Measurements from ENCODE around the gene NTN1. TPM values are rescaled to one million over a fixed set of nuclear protein-coding genes. Genes with fewer than 3 reads are reported as not detected.
A peak's percentile ranks its signal among the peaks of the same experiment; 100 is the strongest.

NTN1 gene
- total RNA-seq, 1 donor from 2014 or later: 28.4 TPM

- intact Hi-C loops (cut with micrococcal nuclease): no loop called here
- ATAC-seq (no peak), DNase-seq (no peak)
Measured at GRCh38 chr17:9108146-9108545, 86.8 kb downstream of the NTN1 start.

- intact Hi-C loops (cut with micrococcal nuclease): no loop called here
- no peak for DNase-seq
- no peak for ATAC-seq
Measured at GRCh38 chr17:9109933-9110332, 88.6 kb downstream of the NTN1 start.

GRCh38 chr17:9110501-9110900 is 89.2 kb downstream of the NTN1 start:
- intact Hi-C loops (cut with micrococcal nuclease): no loop called here
- no peak for DNase-seq
- ATAC-seq: no peak

GRCh38 chr17:9115214-9116191 is 94.2 kb downstream of the NTN1 start:
- DNase-seq (peak; percentile 81), ATAC-seq (peak; percentile 93)
- intact Hi-C loops (cut with micrococcal nuclease): no loop called here

- intact Hi-C loops (cut with micrococcal nuclease): no loop called here
- DNase-seq: no peak
Measured at GRCh38 chr17:9116311-9116835, 95.1 kb downstream of the NTN1 start.

GRCh38 chr17:9116861-9117568 is 95.7 kb downstream of the NTN1 start:
- intact Hi-C loops (cut with micrococcal nuclease): no loop called here
- DNase-seq (no peak), ATAC-seq (no peak)

More at GRCh38 chr17:9116311-9116835, 95.1 kb downstream of the NTN1 start:
- ATAC-seq: no peak

GRCh38 chr17:9120471-9120870 is 99.2 kb downstream of the NTN1 start:
- no peak for ATAC-seq
- DNase-seq: no peak
- intact Hi-C loops (cut with micrococcal nuclease): no loop called here

GRCh38 chr17:9121186-9121820 is 100.0 kb downstream of the NTN1 start:
- ATAC-seq (no peak), DNase-seq (no peak)
- intact Hi-C loops (cut with micrococcal nuclease): no loop called here

- no peak for ATAC-seq
- no peak for DNase-seq
- intact Hi-C loops (cut with micrococcal nuclease): no loop called here
Measured at GRCh38 chr17:9123594-9124553, 102.6 kb downstream of the NTN1 start.

GRCh38 chr17:9124554-9124935 is 103.2 kb downstream of the NTN1 start:
- DNase-seq (no peak), ATAC-seq (no peak)
- intact Hi-C loops (cut with micrococcal nuclease): no loop called here

- ATAC-seq: no peak
- intact Hi-C loops (cut with micrococcal nuclease): no loop called here
- no peak for DNase-seq
Measured at GRCh38 chr17:9125722-9126121, 104.4 kb downstream of the NTN1 start.

- DNase-seq: no peak
- no peak for ATAC-seq
- intact Hi-C loops (cut with micrococcal nuclease): no loop called here
Measured at GRCh38 chr17:9127340-9127739, 106.0 kb downstream of the NTN1 start.

- intact Hi-C loops (cut with micrococcal nuclease): no loop called here
- DNase-seq: no peak
- ATAC-seq: no peak
Measured at GRCh38 chr17:9131371-9131770, 110.1 kb downstream of the NTN1 start.

GRCh38 chr17:9132291-9132690 is 111.0 kb downstream of the NTN1 start:
- intact Hi-C loops (cut with micrococcal nuclease): no loop called here
- DNase-seq (no peak), ATAC-seq (no peak)

GRCh38 chr17:9132944-9133610 is 111.8 kb downstream of the NTN1 start:
- intact Hi-C loops (cut with micrococcal nuclease): no loop called here
- no peak for DNase-seq
- peak; percentile 18 for ATAC-seq

GRCh38 chr17:9138161-9138717 is 116.9 kb downstream of the NTN1 start:
- DNase-seq: peak; percentile 77
- intact Hi-C loops (cut with micrococcal nuclease): no loop called here
- ATAC-seq: peak; percentile 96

GRCh38 chr17:9139695-9140094 is 118.4 kb downstream of the NTN1 start:
- intact Hi-C loops (cut with micrococcal nuclease): no loop called here
- ATAC-seq: no peak
- no peak for DNase-seq
